ENCODE data around the gene SWI5. TPM values are rescaled to one million over a fixed set of nuclear protein-coding genes. Genes with fewer than 3 reads are reported as not detected.

SWI5 gene
- total RNA-seq, 2 experiments from 2014 or later, result 16.8 to 22.7 TPM

- intact Hi-C loops (cut with micrococcal nuclease; ENCODE audit: unreplicated experiment), result no loop called here
- H3K9me2 ChIP-seq (ENCODE audit: insufficient read depth, low read length), result no peaks in the 10 kb centered on the region
- H2AFZ ChIP-seq (ENCODE audit: low read length), result no peak overlapping the region
- BruUV-seq (replicated peaks), result no TSS peak
- H3K79me2 ChIP-seq (ENCODE audit: insufficient read depth, low read depth, low read length), result no peaks in the 10 kb centered on the region
- ChIA-PET CTCF (ENCODE audit: unreplicated experiment) (no interaction called here), POLR2A (interaction anchor here (0.6 kb wide), 1 partner anchor 881 kb away, joined by 3 read pairs; no protein-coding TSS in a partner anchor)
- DNase-seq (ENCODE audit: low spot score), result peak; percentile 74
- no peak for TF ChIP-seq EZH2phosphoT487 (IDR thresholded peaks at IDR 0.05; ENCODE audit: borderline replicate concordance, low read depth, low read length)
- no peak for TF ChIP-seq CTCF (conservative IDR thresholded peaks at IDR 0.05; ENCODE audit: low read length)
- no peak overlapping the region for H3K4me2 ChIP-seq (ENCODE audit: low read length)
- no peak overlapping the region for H3K27ac ChIP-seq (ENCODE audit: low read depth, low read length, poor library complexity, severe bottlenecking)
- H3K4me1 ChIP-seq (ENCODE audit: insufficient read depth, low read length, poor library complexity, severe bottlenecking), result peaks cover 16% of the 10 kb centered on the region
- no peaks in the 10 kb centered on the region for H3K36me3 ChIP-seq (ENCODE audit: insufficient read depth, low read length)
- H3K4me3 ChIP-seq (ENCODE audit: low read depth, low read length, poor library complexity, severe bottlenecking), result no peak overlapping the region
- no peaks in the 10 kb centered on the region for H3K9me3 ChIP-seq (ENCODE audit: low read length)
- no peaks in the 10 kb centered on the region for H4K20me1 ChIP-seq (ENCODE audit: insufficient read depth, low read length)
These were observed 22.7 kb upstream of the SWI5 start for GRCh38 chr9:128253140-128253990.

GRCh38 chr9:128253991-128254346, 22.1 kb upstream of the SWI5 start:
- no peak for DNase-seq (ENCODE audit: low spot score)
- Histone ChIP-seq H3K36me3 (ENCODE audit: insufficient read depth, low read length) (no peaks in the 10 kb centered on the region; the same call in 1 of the 2 replicates), H3K27ac (ENCODE audit: low read depth, low read length, poor library complexity, severe bottlenecking) (no peak overlapping the region), H4K20me1 (ENCODE audit: insufficient read depth, low read length) (no peaks in the 10 kb centered on the region), H3K9me2 (ENCODE audit: insufficient read depth, low read length) (no peaks in the 10 kb centered on the region), H2AFZ (ENCODE audit: low read length) (no peak overlapping the region), H3K4me2 (ENCODE audit: low read length) (no peak overlapping the region), H3K4me1 (ENCODE audit: insufficient read depth, low read length, poor library complexity, severe bottlenecking) (peaks cover 16% of the 10 kb centered on the region), H3K4me3 (ENCODE audit: low read depth, low read length, poor library complexity, severe bottlenecking) (no peak overlapping the region), H3K9me3 (ENCODE audit: low read length) (no peaks in the 10 kb centered on the region), H3K79me2 (ENCODE audit: insufficient read depth, low read depth, low read length) (no peaks in the 10 kb centered on the region)
- BruUV-seq (replicated peaks), result no TSS peak
- ChIA-PET CTCF (ENCODE audit: unreplicated experiment) (no interaction called here), POLR2A (interaction anchor here (0.6 kb wide), 1 partner anchor 881 kb away, joined by 3 read pairs; no protein-coding TSS in a partner anchor)
- TF ChIP-seq CTCF (conservative IDR thresholded peaks at IDR 0.05; ENCODE audit: low read length) (no peak), EZH2phosphoT487 (IDR thresholded peaks at IDR 0.05; ENCODE audit: borderline replicate concordance, low read depth, low read length) (no peak)
- intact Hi-C loops (cut with micrococcal nuclease; ENCODE audit: unreplicated experiment), result no loop called here

- CTCF ChIA-PET (ENCODE audit: unreplicated experiment), result no interaction called here
- Histone ChIP-seq H3K27ac (ENCODE audit: low read depth, low read length, poor library complexity, severe bottlenecking) (no peak overlapping the region), H3K4me2 (ENCODE audit: low read length) (no peak overlapping the region), H2AFZ (ENCODE audit: low read length) (no peak overlapping the region), H3K9me3 (ENCODE audit: low read length) (no peaks in the 10 kb centered on the region), H3K9me2 (ENCODE audit: insufficient read depth, low read length) (no peaks in the 10 kb centered on the region), H3K4me3 (ENCODE audit: low read depth, low read length, poor library complexity, severe bottlenecking) (no peak overlapping the region), H4K20me1 (ENCODE audit: insufficient read depth, low read length) (no peaks in the 10 kb centered on the region), H3K4me1 (ENCODE audit: insufficient read depth, low read length, poor library complexity, severe bottlenecking) (peaks cover 16% of the 10 kb centered on the region), H3K79me2 (ENCODE audit: insufficient read depth, low read depth, low read length) (no peaks in the 10 kb centered on the region), H3K36me3 (ENCODE audit: insufficient read depth, low read length) (peaks cover 1% of the 10 kb centered on the region; the same call in 1 of the 2 replicates)
- POLR2A ChIA-PET, result no interaction called here
- intact Hi-C loops (cut with micrococcal nuclease; ENCODE audit: unreplicated experiment), result no loop called here
- no peak for TF ChIP-seq EZH2phosphoT487 (IDR thresholded peaks at IDR 0.05; ENCODE audit: borderline replicate concordance, low read depth, low read length)
- TF ChIP-seq CTCF (conservative IDR thresholded peaks at IDR 0.05; ENCODE audit: low read length), result no peak
- BruUV-seq (replicated peaks), result no TSS peak
- DNase-seq (ENCODE audit: low spot score), result no peak
These were observed 21.7 kb upstream of the SWI5 start for GRCh38 chr9:128254362-128254761.
